Amygdala (tissue), 56 donors: Measurements from ENCODE around the gene ALKBH1.
"Not testable (repeated sequence)": the region's sequence is repeated elsewhere in the genome, so short reads cannot be mapped to it uniquely, and the experiment has no call there.

Experiments used
- DNase-seq, 56 donors: peaks; one replicate each; lab custom pipeline; 2025; lab: John Stamatoyannopoulos, UW

ALKBH1 gene

GRCh38 chr14:77674931-77675330 lies 32.9 kb downstream of the ALKBH1 start:
- DNase-seq, result no peak

GRCh38 chr14:77673193-77673592 lies 34.6 kb downstream of the ALKBH1 start:
- DNase-seq, result no peak

- DNase-seq, result no peak
Measured at GRCh38 chr14:77667331-77667730, 40.5 kb downstream of the ALKBH1 start.

GRCh38 chr14:77663293-77663692 lies 44.5 kb downstream of the ALKBH1 start:
- no peak for DNase-seq

GRCh38 chr14:77661562-77661961 lies 46.3 kb downstream of the ALKBH1 start:
- not testable (repeated sequence) for DNase-seq

GRCh38 chr14:77660754-77661153 lies 47.1 kb downstream of the ALKBH1 start:
- peak in 32 of 56 donors; percentile 6 to 68 (median 28) for DNase-seq

GRCh38 chr14:77659831-77660230 lies 48.0 kb downstream of the ALKBH1 start:
- no peak for DNase-seq

- DNase-seq, result no peak
Measured at GRCh38 chr14:77657280-77657679, 50.5 kb downstream of the ALKBH1 start.

- DNase-seq, result peak in 1 of 56 donors; percentile 5
Measured at GRCh38 chr14:77654001-77654441, 53.8 kb downstream of the ALKBH1 start.

GRCh38 chr14:77649326-77649725 lies 58.5 kb downstream of the ALKBH1 start:
- DNase-seq, result no peak

GRCh38 chr14:77648520-77649200 lies 59.2 kb downstream of the ALKBH1 start:
- no peak for DNase-seq

- no peak for DNase-seq
Measured at GRCh38 chr14:77647853-77648252, 60.0 kb downstream of the ALKBH1 start.

GRCh38 chr14:77646907-77647306 lies 60.9 kb downstream of the ALKBH1 start:
- no peak for DNase-seq

GRCh38 chr14:77645520-77646230 lies 62.1 kb downstream of the ALKBH1 start:
- DNase-seq, result no peak

- no peak for DNase-seq
Measured at GRCh38 chr14:77642407-77642806, 65.4 kb downstream of the ALKBH1 start.

- peak in 42 of 56 donors; percentile 8 to 77 (median 39) for DNase-seq
Measured at GRCh38 chr14:77641534-77642341, 66.1 kb downstream of the ALKBH1 start.

- no peak for DNase-seq
Measured at GRCh38 chr14:77640756-77641533, 66.9 kb downstream of the ALKBH1 start.

GRCh38 chr14:77638771-77639171 lies 69.1 kb downstream of the ALKBH1 start:
- no peak for DNase-seq

- DNase-seq, result not testable (repeated sequence)
Measured at GRCh38 chr14:77635869-77636268, 72.0 kb downstream of the ALKBH1 start.

- DNase-seq, result not testable (repeated sequence)
Measured at GRCh38 chr14:77635466-77635865, 72.4 kb downstream of the ALKBH1 start.
